HCEC 1CT (cell line): ENCODE measurements around the gene ATP1B1.

Experiments
- DNase-seq: peaks from one replicate; pipeline ENCODE4 v3.0.0-alpha.2; 2017

Gene ATP1B1

GRCh38 chr1:169094897-169095569 is 11.5 kb upstream of the ATP1B1 start:
- DNase-seq = no peak

DNA sequence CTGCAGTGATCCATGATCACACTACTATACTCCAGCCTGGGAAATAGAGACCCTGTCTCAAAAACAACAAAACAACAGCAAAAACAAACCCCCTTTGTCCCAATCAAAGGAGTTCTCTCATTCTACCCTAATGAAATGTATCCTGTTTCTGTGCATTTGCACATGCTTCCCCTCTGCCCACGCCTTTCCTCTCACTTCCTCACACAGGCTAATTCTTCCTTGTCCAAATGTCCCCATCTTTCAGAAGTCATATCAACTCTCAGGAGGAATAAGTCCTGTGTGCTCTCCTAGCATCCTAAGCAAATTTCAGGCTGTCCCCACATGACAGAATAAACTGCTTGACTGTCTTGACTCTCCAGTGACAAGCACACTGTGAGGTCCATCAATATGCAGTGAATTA is 8.1 kb upstream of the ATP1B1 start:
- DNase-seq = no peak

- DNase-seq = no peak
Measured at GRCh38 chr1:169099561-169099960, 6.9 kb upstream of the ATP1B1 start.

GRCh38 chr1:169100208-169100607 is 6.3 kb upstream of the ATP1B1 start:
- no peak for DNase-seq

GRCh38 chr1:169100651-169101088 is 5.8 kb upstream of the ATP1B1 start:
- no peak for DNase-seq

GRCh38 chr1:169102567-169102966 is 3.9 kb upstream of the ATP1B1 start:
- peak; percentile 60 for DNase-seq

- DNase-seq = no peak
Measured at GRCh38 chr1:169103002-169103401, 3.5 kb upstream of the ATP1B1 start.

- no peak for DNase-seq
Measured at GRCh38 chr1:169103480-169103893, 3.0 kb upstream of the ATP1B1 start.

DNA sequence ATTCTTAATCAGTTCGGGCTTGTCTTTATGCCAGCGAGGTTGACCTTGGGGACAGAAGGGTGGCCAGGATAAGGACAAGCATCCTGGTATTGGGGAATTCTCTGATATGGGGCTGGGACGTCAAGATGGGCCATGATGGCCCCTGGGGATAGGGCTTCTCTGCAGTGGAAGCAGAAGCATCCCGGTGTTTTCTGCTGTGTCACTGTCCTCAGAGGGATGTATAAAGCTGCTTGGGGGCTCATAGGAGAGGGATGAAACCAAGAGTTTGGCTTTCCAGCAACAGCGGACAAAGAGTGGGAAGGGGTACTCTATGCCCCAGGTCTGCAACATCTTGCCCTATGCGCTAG is 1.4 kb upstream of the ATP1B1 start:
- DNase-seq = no peak

GRCh38 chr1:169105434-169106094 is 926 bp upstream of the ATP1B1 start:
- no peak for DNase-seq

DNA sequence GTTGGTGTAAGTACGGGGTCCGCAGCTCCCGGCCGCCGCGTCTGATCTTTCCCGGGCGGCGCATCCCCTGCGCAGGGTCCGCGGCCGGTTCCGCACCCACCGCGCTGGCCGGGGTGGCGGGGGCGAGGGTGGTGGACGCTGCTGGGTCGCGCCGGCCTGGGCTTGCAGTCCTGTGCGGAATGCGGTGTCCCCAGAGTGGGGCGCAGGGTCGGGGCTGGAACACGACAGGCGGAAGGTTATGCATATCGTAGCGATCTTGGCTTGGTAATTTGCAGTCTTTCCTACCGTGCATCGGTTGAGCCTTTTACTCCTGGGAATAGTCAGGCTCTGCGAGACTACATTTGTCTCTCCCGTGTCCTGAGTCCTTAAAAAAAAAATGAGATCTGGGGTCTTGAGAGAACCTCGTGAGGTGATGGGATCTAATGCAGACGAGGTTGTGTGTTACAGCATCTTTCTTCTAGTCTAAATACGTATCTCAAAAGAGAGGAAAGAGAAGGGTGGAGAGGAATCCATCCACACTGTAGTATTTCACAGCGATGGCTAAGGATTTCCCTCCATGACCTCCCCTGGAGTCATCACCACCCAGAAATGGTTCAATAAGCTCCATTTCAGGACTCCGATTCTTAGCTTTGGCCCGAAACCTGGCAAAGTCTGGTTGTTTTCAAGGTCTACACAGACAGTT is 572 bp downstream of the ATP1B1 start:
- DNase-seq = peak; percentile 41

- peak; percentile 48 for DNase-seq
Measured at GRCh38 chr1:169107603-169108208, 1.2 kb downstream of the ATP1B1 start.

GRCh38 chr1:169108223-169108622 is 1.7 kb downstream of the ATP1B1 start:
- DNase-seq = no peak

- DNase-seq = no peak
Measured at GRCh38 chr1:169108863-169109560, 2.5 kb downstream of the ATP1B1 start.

DNA sequence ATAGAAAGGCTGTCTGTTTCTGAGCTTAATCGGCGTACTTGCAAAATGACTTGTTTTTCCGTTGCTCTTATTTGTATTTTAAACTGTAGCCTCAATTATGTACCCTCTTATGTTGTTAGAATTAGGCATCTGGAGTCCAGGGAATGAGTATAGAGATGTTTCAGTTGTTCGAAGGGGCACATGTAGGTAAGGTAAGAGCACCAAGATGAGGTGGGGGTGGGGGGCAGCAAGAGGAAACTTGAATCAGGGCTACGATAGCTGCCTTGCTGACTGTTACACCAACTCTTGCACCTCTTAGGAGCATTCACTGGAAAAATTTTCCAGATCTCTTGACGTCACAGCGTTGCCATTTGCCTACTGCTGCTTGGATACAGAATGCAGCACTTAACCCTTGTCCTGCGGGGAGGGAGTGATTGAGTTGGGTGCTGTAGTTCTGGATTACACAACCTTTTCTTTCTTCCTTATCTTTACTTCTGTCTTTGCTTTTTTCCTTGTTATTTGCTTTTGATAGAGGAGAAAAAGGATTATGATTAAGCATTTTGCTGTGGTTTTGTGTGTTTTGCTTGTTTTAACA is 3.2 kb downstream of the ATP1B1 start:
- DNase-seq = peak; percentile 51

DNA sequence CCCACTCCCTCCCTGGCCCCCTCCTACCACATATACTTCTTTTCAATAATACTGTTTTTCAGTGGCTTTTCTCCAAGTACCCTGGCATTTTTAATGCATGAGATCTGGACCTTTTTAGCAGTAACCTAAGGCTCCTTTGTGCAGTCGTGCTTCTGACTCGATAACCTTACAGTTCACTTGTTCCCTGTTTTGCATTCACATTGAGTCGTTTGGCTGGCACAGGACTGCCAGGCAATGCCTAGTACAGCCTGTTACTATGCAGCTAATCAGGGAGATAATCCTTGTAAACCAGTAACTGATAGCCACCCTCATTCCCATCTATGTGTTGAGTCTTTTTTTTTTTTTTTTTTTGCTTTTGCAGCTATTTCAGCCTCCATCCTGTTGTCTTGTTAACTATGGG is 3.7 kb downstream of the ATP1B1 start:
- DNase-seq = no peak

DNA sequence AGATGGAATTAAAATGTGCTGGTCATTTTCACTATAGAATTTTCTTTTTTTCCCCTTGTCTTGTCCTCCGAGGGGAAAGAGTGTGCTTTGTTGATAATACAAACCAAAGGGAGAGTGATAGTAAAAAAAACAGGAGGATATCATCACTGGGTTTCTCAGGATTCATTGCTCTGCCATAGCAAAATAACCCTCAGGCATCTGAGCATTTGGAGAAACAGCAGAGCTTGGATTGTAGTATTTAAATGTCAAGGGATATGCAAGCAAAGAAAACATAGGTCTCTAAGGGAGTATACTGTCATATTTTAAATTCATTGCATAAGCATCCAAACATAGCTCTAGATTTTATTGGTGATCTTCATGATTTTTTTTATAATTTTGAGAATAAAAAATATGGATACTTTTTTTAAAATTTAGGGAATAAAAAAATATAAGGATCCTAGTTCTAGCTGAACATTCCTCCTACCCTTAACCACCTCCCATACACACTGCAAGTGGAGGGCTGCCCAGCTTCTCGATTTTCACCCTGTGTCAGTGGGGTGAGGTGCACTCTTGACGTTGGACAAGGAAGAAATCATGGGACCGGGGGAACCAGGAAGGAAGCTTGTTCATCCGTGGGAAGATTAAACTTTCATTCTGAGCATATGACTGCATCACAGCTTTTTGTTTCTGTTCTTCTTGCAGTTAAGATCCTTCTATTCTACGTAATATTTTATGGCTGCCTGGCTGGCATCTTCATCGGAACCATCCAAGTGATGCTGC is 4.4 kb downstream of the ATP1B1 start:
- no peak for DNase-seq

DNA sequence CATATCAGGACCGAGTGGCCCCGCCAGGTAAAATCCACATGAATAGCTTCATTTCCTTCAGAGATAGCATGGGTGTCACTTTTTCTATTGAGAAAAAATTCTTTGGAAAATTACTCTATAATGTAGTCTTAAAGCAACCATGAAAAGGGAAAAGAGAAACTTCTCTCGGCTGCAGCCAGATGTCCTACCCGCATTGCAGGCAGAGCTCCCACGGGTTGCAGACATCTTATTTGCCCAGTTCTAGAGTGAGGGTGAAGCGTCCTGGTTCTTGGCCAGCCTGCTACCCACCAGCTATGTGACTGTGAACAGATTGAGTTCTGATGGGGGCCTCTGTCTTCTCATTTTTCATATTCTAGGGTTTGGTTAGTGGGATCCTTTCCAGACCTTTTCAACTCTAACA is 5.0 kb downstream of the ATP1B1 start:
- no peak for DNase-seq

- no peak for DNase-seq
Measured at GRCh38 chr1:169112241-169112640, 5.8 kb downstream of the ATP1B1 start.

DNA sequence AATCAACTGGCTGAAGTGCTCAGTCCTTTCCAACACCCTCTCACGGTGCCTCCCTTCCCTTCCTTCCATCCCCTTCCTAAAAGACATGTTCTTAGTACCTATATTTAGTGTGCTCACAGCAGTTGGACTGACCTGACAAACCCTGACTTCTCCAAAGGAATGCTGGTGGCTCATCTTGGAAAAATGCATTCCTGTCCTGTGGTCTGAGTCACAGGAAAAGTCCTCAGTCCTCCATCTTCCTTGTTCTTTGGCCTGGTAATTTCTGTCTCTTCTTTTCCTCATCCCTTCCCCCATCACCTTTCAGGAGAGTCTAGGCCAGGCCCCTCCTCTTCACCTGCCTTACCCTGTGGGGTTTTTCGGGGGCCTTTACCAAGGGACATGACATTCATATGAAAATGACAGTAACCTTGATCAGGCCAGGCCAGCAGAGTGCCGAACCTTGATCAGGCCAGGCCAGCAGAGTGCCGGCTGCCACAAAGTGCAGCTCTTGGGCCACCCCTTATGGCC is 7.2 kb downstream of the ATP1B1 start:
- DNase-seq = peak; percentile 97

GRCh38 chr1:169115891-169116585 is 9.5 kb downstream of the ATP1B1 start:
- DNase-seq = no peak
